ENCODE measurements around the gene AUTS2. TPM values are rescaled to one million over a fixed set of nuclear protein-coding genes. Genes with fewer than 3 reads are reported as not detected.

Gene AUTS2
- total and polyA plus RNA-seq, 2 of the 8 experiments (the other 6 are each of a cell fraction or from before 2014, with no cell fraction given) = 25.9 to 101 TPM

DNA sequence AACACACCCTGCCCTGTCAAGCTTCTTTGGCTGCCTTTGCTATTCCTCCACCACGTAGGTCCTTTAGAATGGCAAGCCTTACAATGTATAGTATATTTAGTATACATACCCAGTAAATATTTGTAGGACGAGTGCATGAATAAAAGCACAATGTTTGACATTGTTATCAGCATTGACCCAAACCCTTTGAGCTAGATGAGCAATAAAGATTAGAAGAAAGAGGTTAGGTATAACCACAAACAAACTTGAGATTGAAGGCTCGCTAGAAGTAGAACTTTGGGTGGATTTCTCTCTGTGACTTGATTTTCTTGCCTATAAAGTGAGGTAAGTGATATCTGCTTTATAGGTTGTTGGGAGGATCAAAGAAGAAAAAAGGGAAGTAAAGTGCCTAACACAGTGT, 972.7 kb downstream of the AUTS2 start:
- Histone ChIP-seq H4K5ac (ENCODE audit: insufficient read length, low read depth, low read length) (no peak overlapping the region), H4K8ac (ENCODE audit: extremely low read depth, insufficient read depth, low read length) (no peak overlapping the region)

More for the DNA sequence above, 972.7 kb downstream of the AUTS2 start:
- Histone ChIP-seq H3K9ac (replicated peaks in 1 of 4; ENCODE audit: extremely low read depth in 1 of 4, low read depth in 3 of 4, low read length in 3 of 4) (no peak overlapping the region), H3K27ac (ENCODE audit: low read depth, low read length) (no peak overlapping the region), H3K18ac (ENCODE audit: extremely low read depth, low read length) (no peak overlapping the region), H3K4ac (replicated peaks; ENCODE audit: insufficient read length, low read depth, low read length) (no peak overlapping the region), H3K4me1 (replicated peaks in 1 of 4; ENCODE audit: control insufficient read depth in 3 of 4, insufficient read depth in 4 of 4, low read length in 3 of 4) (peaks cover 0 to 3% (median 0%) of the 10 kb centered on the region in 4 experiments; a peak in 1 of 7 replicates), H3K79me2 (ENCODE audit: control insufficient read depth in 1 of 2, insufficient read depth in 2 of 2, low read length in 2 of 2) (no peaks in the 10 kb centered on the region), H3K4me3 (ENCODE audit: extremely low read depth in 1 of 4, insufficient read depth in 2 of 4, low read depth in 3 of 4, low read length in 4 of 4) (no peak overlapping the region), H2BK20ac (ENCODE audit: low read length) (no peak overlapping the region), H2BK12ac (ENCODE audit: low read depth, low read length) (no peak overlapping the region), H3K27me3 (replicated peaks in 1 of 4; ENCODE audit: control insufficient read depth in 3 of 4, extremely low read depth in 1 of 4, insufficient read depth in 3 of 4, low read length in 3 of 4) (no peaks in the 10 kb centered on the region), H3K79me1 (ENCODE audit: low read depth, low read length) (no peaks in the 10 kb centered on the region), H4K20me1 (replicated peaks in 1 of 2; ENCODE audit: control insufficient read depth in 1 of 2, insufficient read depth in 2 of 2, low read length in 2 of 2) (no peaks in the 10 kb centered on the region), H4K91ac (replicated peaks; ENCODE audit: insufficient read length, low read length) (no peak overlapping the region), H3K23me2 (ENCODE audit: low read depth, low read length) (no peaks in the 10 kb centered on the region), H2BK15ac (ENCODE audit: low read length) (no peak overlapping the region), H2BK5ac (ENCODE audit: low read depth, low read length) (no peak overlapping the region), H2BK120ac (replicated peaks; ENCODE audit: low read depth, low read length) (no peak overlapping the region), H2AK5ac (ENCODE audit: low read depth, low read length) (no peak overlapping the region), H2AFZ (ENCODE audit: low read length) (no peak overlapping the region), H3K36me3 (ENCODE audit: control insufficient read depth in 2 of 4, insufficient read depth in 4 of 4, low read length in 3 of 4) (no peaks in the 10 kb centered on the region), H3K14ac (ENCODE audit: insufficient read length) (no peak overlapping the region), H3K23ac (ENCODE audit: insufficient read length) (no peak overlapping the region), H3K9me3 (ENCODE audit: insufficient read depth in 2 of 2, low read depth in 1 of 2, low read length in 1 of 2) (no peaks in the 10 kb centered on the region), H3K56ac (replicated peaks; ENCODE audit: insufficient read length, low read depth, low read length) (no peak overlapping the region), H3K4me2 (ENCODE audit: insufficient read depth in 1 of 2, low read depth in 2 of 2, low read length in 2 of 2) (no peak overlapping the region)
- DNase-seq (ENCODE audit: low read depth in 1 of 2, low spot score in 2 of 2) (no peak), FAIRE-seq (no peak)
- CTCF ChIA-PET (ENCODE audit: partially characterized antibody) = interaction anchor here (2.3 kb wide), 1 partner anchor 13 kb away, joined by 13 read pairs; no protein-coding TSS in a partner anchor
- POLR2A ChIA-PET (ENCODE audit: partially characterized antibody) = interaction anchor here (2.0 kb wide), 1 partner anchor 25 kb away, joined by 5 read pairs; no protein-coding TSS in a partner anchor
- 93% methylated on average over 3 of the region's 3 CpGs; no CpG with 5 or more reads in 1 of the 2 experiments for WGBS, 2 experiments (ENCODE audit: extremely low coverage in 1 of 2, insufficient coverage in 1 of 2, insufficient read length in 1 of 2, insufficient replicate concordance in 2 of 2, low coverage in 1 of 2, low lambda C conversion rate in 2 of 2, missing lambda C conversion rate in 1 of 2)
- no peak for TF ChIP-seq MAFK (IDR thresholded peaks at IDR 0.05; ENCODE audit: low read depth, low read length)
- no peak for TF ChIP-seq POLR2A (IDR thresholded peaks at IDR 0.05; ENCODE audit: control extremely low read depth in 1 of 2, low read depth in 2 of 2, low read length in 2 of 2)
- TF ChIP-seq FOSL1 (IDR thresholded peaks at IDR 0.05; ENCODE audit: insufficient read depth, low read depth, low read length) = no peak
- no peak for TF ChIP-seq SIX5 (IDR thresholded peaks at IDR 0.05; ENCODE audit: low read depth, low read length)
